Measurements from ENCODE around the gene FKBP9. TPM values are rescaled to one million over a fixed set of nuclear protein-coding genes. Genes with fewer than 3 reads are reported as not detected.
"Not testable (repeated sequence)": the region's sequence is repeated elsewhere in the genome, so short reads cannot be mapped to it uniquely, and the experiment has no call there.

Gene FKBP9, protein sequence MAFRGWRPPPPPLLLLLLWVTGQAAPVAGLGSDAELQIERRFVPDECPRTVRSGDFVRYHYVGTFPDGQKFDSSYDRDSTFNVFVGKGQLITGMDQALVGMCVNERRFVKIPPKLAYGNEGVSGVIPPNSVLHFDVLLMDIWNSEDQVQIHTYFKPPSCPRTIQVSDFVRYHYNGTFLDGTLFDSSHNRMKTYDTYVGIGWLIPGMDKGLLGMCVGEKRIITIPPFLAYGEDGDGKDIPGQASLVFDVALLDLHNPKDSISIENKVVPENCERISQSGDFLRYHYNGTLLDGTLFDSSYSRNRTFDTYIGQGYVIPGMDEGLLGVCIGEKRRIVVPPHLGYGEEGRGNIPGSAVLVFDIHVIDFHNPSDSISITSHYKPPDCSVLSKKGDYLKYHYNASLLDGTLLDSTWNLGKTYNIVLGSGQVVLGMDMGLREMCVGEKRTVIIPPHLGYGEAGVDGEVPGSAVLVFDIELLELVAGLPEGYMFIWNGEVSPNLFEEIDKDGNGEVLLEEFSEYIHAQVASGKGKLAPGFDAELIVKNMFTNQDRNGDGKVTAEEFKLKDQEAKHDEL
- total RNA-seq = 87.2 TPM

DNA sequence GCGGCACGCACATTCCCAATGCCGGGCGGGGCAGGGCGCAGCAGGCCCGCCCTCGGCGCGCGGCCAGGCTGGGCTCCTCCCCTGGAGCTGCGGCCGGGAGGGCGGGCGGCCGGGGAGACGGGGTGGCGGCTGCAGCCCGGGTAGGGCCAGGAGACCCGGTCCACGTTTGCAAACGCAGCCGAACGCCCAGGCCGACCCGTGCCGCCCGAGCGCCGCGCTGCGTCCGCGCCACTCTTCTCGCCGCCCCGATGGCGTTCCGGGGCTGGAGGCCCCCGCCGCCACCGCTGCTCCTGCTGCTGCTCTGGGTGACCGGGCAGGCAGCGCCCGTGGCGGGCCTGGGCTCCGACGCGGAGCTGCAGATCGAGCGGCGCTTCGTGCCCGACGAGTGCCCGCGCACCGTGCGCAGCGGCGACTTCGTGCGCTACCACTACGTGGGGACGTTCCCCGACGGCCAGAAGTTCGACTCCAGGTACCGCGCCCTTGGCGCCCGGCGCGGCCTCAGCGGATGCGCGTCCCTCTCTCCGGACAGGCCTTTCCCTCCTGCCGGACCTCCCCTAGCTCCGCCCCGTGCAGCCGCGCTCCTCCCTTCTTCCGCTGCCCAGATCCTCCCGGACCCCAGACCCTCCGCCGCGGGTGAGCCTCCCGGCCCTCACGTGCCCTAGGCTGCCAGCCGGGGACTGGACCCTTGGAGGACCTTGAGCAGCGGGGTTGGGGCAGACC, at the start of gene FKBP9:
TSS of gene FKBP9 (plus strand) at position 115 of the 720 bp plus-strand sequence. CDS start at position 249, 134 bp downstream.
- peak; percentile 92 for DNase-seq (ENCODE audit: low spot score)

- no peak for DNase-seq (ENCODE audit: low spot score)
Observed at GRCh38 chr7:32910195-32910594, 47.0 kb upstream of the FKBP9 start.

GRCh38 chr7:32914184-32914583, 43.1 kb upstream of the FKBP9 start:
- no peak for DNase-seq (ENCODE audit: low spot score)

DNA sequence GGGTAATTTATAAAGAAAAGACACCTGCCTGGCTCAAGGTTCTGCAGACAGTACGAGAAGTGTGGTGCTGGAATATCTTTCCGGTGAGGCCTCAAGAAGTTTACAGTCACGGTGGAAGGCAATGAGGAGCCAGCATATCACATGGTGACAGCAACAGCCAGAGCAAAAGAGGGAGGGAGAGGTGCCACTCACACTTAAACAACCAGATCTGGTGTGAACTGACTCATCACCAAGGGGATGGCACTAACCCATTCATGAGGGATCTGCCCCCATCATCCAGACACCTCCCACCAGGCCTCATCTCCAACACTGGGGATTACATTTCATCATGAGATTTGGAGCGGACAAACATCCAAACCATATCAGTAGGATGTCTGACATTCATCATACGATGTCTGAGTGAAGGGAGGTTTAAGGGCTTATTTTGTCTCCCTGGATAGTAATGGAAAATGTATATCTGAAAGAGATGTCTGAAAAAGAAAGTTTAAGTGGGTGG, 42.2 kb upstream of the FKBP9 start:
- no peak for DNase-seq (ENCODE audit: low spot score)

DNA sequence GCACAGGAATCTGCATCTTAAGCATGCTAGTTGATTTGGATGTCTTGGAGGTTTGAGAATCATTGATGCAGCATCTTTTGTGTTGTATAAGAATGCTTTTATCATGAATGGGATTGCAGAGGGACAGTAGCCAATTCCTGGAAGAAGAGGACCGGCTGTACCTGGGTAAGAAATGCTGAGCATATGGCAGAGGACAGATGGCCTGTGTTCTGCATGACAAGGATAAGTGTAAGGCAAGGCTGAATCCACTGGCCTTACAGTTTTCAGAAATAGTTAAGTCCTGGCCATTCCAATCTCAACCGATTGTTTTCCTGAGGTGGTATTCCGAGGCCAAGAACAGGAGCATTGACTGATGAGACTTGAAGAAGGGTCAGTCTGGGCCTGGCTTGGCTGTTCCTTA, 41.2 kb upstream of the FKBP9 start:
- DNase-seq (ENCODE audit: low spot score) = no peak

GRCh38 chr7:32916994-32917393, 40.2 kb upstream of the FKBP9 start:
- DNase-seq (ENCODE audit: low spot score) = not testable (repeated sequence)

- no peak for DNase-seq (ENCODE audit: low spot score)
Observed at GRCh38 chr7:32921896-32922295, 35.3 kb upstream of the FKBP9 start.

GRCh38 chr7:32928785-32929298, 28.4 kb upstream of the FKBP9 start:
- DNase-seq (ENCODE audit: low spot score) = no peak

DNA sequence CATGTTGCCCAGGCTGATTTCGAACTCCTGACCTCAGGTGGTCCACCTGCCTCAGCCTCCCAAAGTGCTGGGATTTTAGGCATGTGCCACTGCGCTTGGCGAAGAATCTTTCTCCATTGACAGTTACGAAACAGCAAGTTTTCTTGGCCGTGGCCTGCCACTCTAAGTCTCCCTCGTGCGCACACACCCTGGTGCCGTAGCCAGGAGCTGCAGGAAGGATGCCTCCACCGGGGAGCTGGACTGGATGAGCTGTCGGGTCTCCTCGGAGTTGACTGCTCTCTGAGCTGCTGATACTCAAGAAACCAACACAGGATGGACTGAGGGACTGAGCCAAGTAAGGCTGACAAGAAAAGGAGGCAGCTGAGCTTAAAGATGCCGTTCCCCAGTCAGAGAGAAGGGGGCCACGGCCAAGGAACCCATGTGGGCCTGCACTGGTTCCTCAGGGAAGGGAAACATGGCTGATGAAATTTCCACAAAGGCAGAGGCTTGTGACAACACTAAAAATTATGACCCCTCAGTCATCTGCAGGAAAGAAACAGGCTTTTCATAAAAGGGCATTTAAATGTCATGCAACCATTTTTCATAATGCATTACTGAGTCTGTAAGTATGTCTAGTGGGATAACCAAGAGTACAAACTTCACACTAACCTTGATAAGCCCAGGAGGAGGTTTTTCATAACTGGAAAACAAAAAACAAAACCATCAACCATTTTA, 27.7 kb upstream of the FKBP9 start:
- no peak for DNase-seq (ENCODE audit: low spot score)

GRCh38 chr7:32930378-32930777, 26.9 kb upstream of the FKBP9 start:
- no peak for DNase-seq (ENCODE audit: low spot score)

DNA sequence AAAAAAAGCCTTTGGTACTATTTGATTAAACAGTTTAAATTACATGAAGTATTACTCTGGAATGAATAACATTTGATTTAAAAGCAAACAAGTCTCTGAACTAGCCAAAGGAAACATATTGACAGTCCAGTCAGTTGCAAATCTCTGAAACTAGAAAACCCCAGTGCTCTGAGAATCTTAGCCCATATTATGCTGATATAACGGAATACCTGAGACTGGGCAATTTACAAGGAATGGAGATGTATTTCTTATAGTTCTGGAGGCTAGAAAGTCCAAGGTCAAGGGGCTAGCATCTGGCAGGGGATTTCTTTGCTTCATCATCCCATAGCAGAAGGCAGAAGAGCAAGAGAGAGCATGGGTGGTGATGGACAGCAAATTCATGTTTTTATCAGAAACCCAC, 21.7 kb upstream of the FKBP9 start:
- no peak for DNase-seq (ENCODE audit: low spot score)

GRCh38 chr7:32936689-32937088, 20.6 kb upstream of the FKBP9 start:
- DNase-seq (ENCODE audit: low spot score) = no peak

GRCh38 chr7:32937344-32938174, 19.7 kb upstream of the FKBP9 start:
- peak; percentile 55 for DNase-seq (ENCODE audit: low spot score)

GRCh38 chr7:32941181-32941580, 16.1 kb upstream of the FKBP9 start:
- DNase-seq (ENCODE audit: low spot score) = no peak

DNA sequence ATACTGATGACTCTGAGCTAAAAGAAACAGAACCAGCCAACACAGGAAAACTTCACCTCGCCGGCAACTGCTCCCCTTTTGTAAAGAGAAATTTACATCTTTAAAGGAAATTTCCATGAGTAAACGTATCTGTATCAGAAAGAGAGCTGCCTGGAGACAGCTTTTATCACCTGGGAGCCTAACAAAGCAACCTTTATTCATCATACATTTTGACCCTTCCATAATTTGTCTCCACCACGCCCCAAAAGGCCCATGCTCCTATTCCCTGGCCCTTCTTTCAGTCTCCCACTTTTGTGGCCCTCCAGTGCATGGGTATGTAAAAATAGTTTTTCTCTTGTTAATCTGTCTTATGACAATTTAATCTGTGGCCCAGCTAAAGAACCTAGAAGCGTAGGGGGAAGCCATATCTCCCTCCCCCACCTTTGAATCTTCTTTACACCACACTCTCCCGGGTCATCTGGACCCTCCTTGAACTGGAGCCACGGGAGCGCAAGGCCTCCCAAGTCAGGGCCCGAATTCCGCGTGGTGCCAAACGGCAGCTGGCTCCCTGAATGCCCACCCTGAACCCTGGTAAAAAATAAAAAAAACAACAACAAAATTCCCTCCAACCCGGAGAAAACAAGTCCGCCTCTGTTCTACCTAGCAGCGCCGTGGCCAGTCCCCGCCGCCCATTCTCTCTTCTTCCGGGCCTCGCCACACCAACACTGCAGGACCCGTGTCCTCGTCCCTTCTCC, 15.4 kb upstream of the FKBP9 start:
- no peak for DNase-seq (ENCODE audit: low spot score)

DNA sequence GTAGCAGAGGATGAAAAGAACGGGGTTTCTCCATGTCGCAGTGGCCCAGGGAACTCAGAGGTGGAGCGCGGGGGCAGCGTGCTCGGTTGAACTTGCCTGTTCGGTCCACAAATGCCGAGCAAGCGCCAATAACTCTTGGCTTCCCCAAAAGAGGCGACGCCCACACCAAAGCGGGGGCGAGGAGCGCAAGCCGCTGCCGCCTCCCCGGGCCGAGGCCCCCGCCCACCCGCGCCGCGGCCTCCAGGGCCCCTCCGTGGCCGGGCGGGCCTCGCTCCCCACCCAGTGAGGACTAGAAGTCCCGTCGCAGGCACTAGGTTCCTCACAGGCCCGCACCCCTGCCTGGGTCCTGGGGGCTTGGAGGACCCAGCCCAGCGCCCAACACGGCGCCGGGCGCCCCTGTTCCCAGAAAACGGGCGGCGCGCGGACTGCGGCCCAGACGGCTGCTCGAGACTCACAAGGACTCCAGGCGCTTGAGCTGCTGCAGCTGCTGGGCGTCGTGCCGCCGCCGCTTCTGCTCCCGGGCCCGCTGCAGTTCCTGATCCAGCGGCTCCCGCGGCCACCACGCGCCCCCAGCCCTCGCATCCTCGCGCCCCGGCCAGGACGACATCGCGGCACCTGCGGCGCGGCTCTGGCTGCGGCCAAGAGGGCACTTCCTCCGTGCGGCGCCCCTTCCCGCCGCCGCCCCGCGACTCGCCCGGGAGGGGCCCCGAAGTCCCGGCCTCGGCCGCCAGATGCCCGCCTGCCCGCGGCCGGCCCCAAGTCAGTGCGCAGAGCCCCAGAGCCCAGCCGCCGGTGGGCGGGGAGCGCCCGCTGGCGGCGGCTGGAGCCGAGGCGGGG, 14.6 kb upstream of the FKBP9 start:
- DNase-seq (ENCODE audit: low spot score) = peak; percentile 76

DNA sequence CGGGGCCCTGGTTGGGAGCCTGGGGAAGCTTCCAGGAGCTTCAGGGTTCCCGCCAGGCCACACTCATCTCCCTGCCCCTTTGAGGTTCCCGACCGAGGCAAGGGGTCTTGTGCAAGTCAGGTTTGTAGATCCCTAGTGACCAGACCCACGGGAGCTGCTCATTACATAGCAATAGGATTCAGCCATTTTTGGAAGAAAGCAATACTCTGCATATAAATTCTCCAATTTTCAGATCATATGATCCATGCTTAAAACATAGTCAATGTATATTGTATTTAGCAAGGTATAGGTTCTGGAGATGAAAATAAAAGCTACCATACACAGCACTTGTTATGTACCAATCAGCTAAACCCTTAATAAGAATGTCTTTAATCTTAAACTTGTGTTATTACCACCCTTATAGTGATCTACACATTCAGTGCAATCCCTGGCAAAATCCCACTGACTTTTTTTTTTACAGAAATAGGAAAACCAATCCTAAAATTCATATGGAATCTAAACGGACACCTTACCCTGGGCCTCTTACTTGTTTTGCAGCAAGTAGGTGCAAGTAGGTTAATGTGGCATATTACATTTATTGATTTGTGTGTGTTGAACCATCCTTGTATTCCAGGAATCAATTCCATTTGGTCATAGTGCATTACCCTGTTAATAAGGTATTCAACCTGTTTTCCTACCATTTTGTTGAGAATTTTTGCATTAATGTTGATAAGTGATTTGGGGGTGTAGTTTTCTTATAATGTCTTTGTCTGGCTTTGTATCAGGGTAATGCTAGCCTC, 13.8 kb upstream of the FKBP9 start:
- DNase-seq (ENCODE audit: low spot score) = no peak

DNA sequence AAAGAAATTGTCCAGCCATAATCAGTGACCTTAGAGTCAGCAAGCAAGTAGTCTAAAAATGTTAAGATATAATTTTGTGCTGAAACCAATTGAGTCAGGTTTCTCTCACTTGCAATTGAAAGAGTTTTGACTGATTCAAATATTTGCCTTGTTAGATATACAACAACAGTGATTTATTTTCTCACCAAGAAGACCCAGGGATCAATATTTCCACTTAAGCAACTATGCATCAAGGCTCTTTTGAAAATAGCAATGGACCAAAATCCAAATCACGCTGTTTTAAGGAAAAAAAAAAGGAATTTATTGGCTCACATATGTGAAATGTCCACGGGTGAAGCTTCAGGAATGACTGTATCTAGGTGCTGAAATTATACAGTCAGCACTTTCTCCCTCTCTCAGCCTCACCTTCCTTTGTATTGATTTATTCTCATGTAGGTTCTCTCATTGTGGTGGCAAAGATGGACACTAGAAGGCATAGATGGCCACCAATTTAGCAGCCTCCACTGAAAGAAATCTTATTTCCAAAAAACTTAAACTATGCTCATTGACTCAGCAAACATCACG, 9.7 kb upstream of the FKBP9 start:
- no peak for DNase-seq (ENCODE audit: low spot score)
